H9 (cell line): Measurements from ENCODE around the gene TMEM131. TPM values are rescaled to one million over a fixed set of nuclear protein-coding genes. Genes with fewer than 3 reads are reported as not detected.

ENCODE experiments used
- DNase-seq: peaks from one replicate; pipeline ENCODE4 v3.0.0-alpha.2; 2017
- H2AFZ ChIP-seq: one replicate; pipeline ENCODE4 v1.6.1; 2013; ENCODE audit warnings: mild to moderate bottlenecking, low read length, control low read depth, moderate library complexity
- H2AK5ac ChIP-seq: 2 replicates; pipeline ENCODE4 v1.6.1; 2013; ENCODE audit warnings: low read length, control low read depth, mixed read lengths; ENCODE audit not compliant: insufficient read length
- H2BK120ac ChIP-seq: one replicate; pipeline ENCODE4 v1.6.1; 2013; ENCODE audit warnings: low read depth, mild to moderate bottlenecking, low read length, control low read depth, inconsistent platforms; ENCODE audit not compliant: poor library complexity, severe bottlenecking
- H2BK12ac ChIP-seq: 2 replicates; pipeline ENCODE4 v1.6.1; 2013; ENCODE audit warnings: low read length, control low read depth, mixed read lengths, low read depth; ENCODE audit not compliant: insufficient read length
- H2BK15ac ChIP-seq: 2 replicates; pipeline ENCODE4 v1.6.1; 2013; ENCODE audit warnings: low read depth, low read length, control low read depth
- H2BK20ac ChIP-seq: one replicate; pipeline ENCODE4 v1.6.1; 2013; ENCODE audit warnings: low read depth, mild to moderate bottlenecking, low read length, control low read depth, inconsistent platforms; ENCODE audit not compliant: poor library complexity, severe bottlenecking
- H2BK5ac ChIP-seq: 2 replicates; pipeline ENCODE4 v1.6.1; 2013; ENCODE audit warnings: low read length, control low read depth, mixed read lengths; ENCODE audit not compliant: insufficient read length
- H3K14ac ChIP-seq: 2 replicates; pipeline ENCODE4 v1.6.1; 2013; ENCODE audit warnings: low read length, control low read depth; ENCODE audit not compliant: insufficient read depth
- H3K18ac ChIP-seq: 2 replicates; pipeline ENCODE4 v1.6.1; 2013; ENCODE audit warnings: low read depth, mild to moderate bottlenecking, mixed read lengths, low read length, control low read depth; ENCODE audit not compliant: insufficient read length
- H3K23ac ChIP-seq: 2 replicates; pipeline ENCODE4 v1.6.1; 2013; ENCODE audit warnings: low read length, control low read depth, mixed read lengths, low read depth; ENCODE audit not compliant: insufficient read length
- H3K23me2 ChIP-seq: 2 replicates; pipeline ENCODE4 v1.6.1; 2013; ENCODE audit warnings: low read depth, mild to moderate bottlenecking, mixed read lengths, low read length, control low read depth; ENCODE audit not compliant: insufficient read length, poor library complexity, severe bottlenecking
- H3K27ac ChIP-seq: 2 replicates; pipeline ENCODE4 v1.5.1; 2013; ENCODE audit warnings: low read length, control low read depth, mixed read lengths, low read depth; ENCODE audit not compliant: insufficient read length
- H3K27me3 ChIP-seq: 2 replicates; pipeline ENCODE4 v1.6.1; 2013; ENCODE audit warnings: low read length, control low read depth, inconsistent platforms; ENCODE audit not compliant: insufficient read depth
- H3K4ac ChIP-seq: 2 replicates; pipeline ENCODE4 v1.6.1; 2013; ENCODE audit warnings: low read depth, mild to moderate bottlenecking, control low read depth, inconsistent platforms, low read length, moderate library complexity
- H3K4me1 ChIP-seq: 2 replicates; pipeline ENCODE4 v1.6.1; 2013; ENCODE audit warnings: low read length, control low read depth, inconsistent platforms; ENCODE audit not compliant: insufficient read depth
- H3K4me2 ChIP-seq: 2 replicates; pipeline ENCODE4 v1.6.1; 2013; ENCODE audit warnings: low read length, control low read depth, mixed read lengths; ENCODE audit not compliant: insufficient read length, insufficient read depth
- H3K56ac ChIP-seq: 2 replicates; pipeline ENCODE4 v1.6.1; 2013; ENCODE audit warnings: low read depth, mild to moderate bottlenecking, mixed read lengths, low read length, control low read depth; ENCODE audit not compliant: insufficient read length
- H3K79me1 ChIP-seq: 2 replicates; pipeline ENCODE4 v1.6.1; 2013; ENCODE audit warnings: low read depth, mild to moderate bottlenecking, moderate library complexity, low read length, control low read depth, inconsistent platforms; ENCODE audit not compliant: insufficient read depth, poor library complexity, severe bottlenecking
- H3K79me2 ChIP-seq: 2 replicates; pipeline ENCODE4 v1.6.1; 2013; ENCODE audit warnings: low read length, control low read depth, inconsistent platforms; ENCODE audit not compliant: insufficient read depth
- H3K9ac ChIP-seq: 2 replicates; pipeline ENCODE4 v1.6.1; 2013; ENCODE audit warnings: low read length, control low read depth, mixed read lengths; ENCODE audit not compliant: insufficient read length; ENCODE audit errors: extremely low read depth
- H3K9me3 ChIP-seq: one replicate; pipeline ENCODE4 v1.6.1; 2013; ENCODE audit warnings: low read depth, low read length, inconsistent platforms; ENCODE audit not compliant: control insufficient read depth
- H3T11ph ChIP-seq: one replicate; pipeline ENCODE4 v1.6.1; 2013; ENCODE audit warnings: mild to moderate bottlenecking, low read length, control low read depth, inconsistent platforms
- H4K20me1 ChIP-seq: one replicate; pipeline ENCODE4 v1.6.1; 2013; ENCODE audit not compliant: control insufficient read depth, insufficient read length, insufficient read depth
- H4K5ac ChIP-seq: 2 replicates; pipeline ENCODE4 v1.6.1; 2013; ENCODE audit warnings: low read depth, mild to moderate bottlenecking, mixed read lengths, low read length, control low read depth; ENCODE audit not compliant: insufficient read length
- H4K8ac ChIP-seq: replicated peaks from 2 replicates; pipeline ENCODE4 v1.6.1; 2013; ENCODE audit warnings: low read length, control low read depth, mixed read lengths, low read depth; ENCODE audit not compliant: insufficient read length
- H4K91ac ChIP-seq: 2 replicates; pipeline ENCODE4 v1.6.1; 2013; ENCODE audit warnings: low read depth, mild to moderate bottlenecking, moderate library complexity, mixed read lengths, low read length, control low read depth; ENCODE audit not compliant: insufficient read length
- H3K27ac Mint-ChIP-seq, 3 experiments: 2 replicates in 2 of 3; 3 replicates in 1 of 3; pipeline ENCODE4 v1.8.0; 2020 to 2021; ENCODE audit warnings: mixed read lengths in 3 of 3, mild to moderate bottlenecking in 1 of 3, moderate library complexity in 1 of 3
- H3K27me3 Mint-ChIP-seq: 2 replicates; pipeline ENCODE4 v1.8.0; 2021; ENCODE audit warnings: low read depth, mild to moderate bottlenecking, moderate library complexity, mixed read lengths
- H3K36me3 Mint-ChIP-seq, 3 experiments: 2 replicates in 2 of 3; 3 replicates in 1 of 3; pipeline ENCODE4 v1.8.0; 2020 to 2021; ENCODE audit warnings: low read depth in 3 of 3, mixed read lengths in 3 of 3; ENCODE audit not compliant: insufficient read depth in 1 of 3
- H3K4me1 Mint-ChIP-seq, 2 experiments: 2 replicates each; pipeline ENCODE4 v1.8.0; 2020; ENCODE audit warnings: mixed read lengths in 2 of 2
- H3K4me3 Mint-ChIP-seq, 2 experiments: 2 replicates in 1 of 2; 3 replicates in 1 of 2; pipeline ENCODE4 v1.8.0; 2020 to 2021; ENCODE audit warnings: mild to moderate bottlenecking in 2 of 2, mixed read lengths in 2 of 2, moderate library complexity in 1 of 2
- H3K9me3 Mint-ChIP-seq, 2 experiments: 2 replicates in 1 of 2; 3 replicates in 1 of 2; pipeline ENCODE4 v1.8.0; 2020; ENCODE audit warnings: mild to moderate bottlenecking in 2 of 2, mixed read lengths in 2 of 2, moderate library complexity in 1 of 2
- CTCF ChIP-seq: fragments of 200-600 bp; sonication (generic); conservative IDR thresholded peaks from 3 replicates; pipeline ENCODE4 v1.8.0; 2021; ENCODE audit warnings: antibody characterized with exemption, mild to moderate bottlenecking
- WGBS: extraction: QIAGEN DNeasy Blood & Tissue Kit; methylation state at CpG from one replicate; pipeline ENCODE4 v1.1.7; 2013; ENCODE audit warnings: missing lambda C conversion rate, low lambda C conversion rate, mixed read lengths; ENCODE audit not compliant: insufficient read length; ENCODE audit errors: extremely low coverage; 5-methylcytosine and 5-hydroxymethylcytosine counted together
- total RNA-seq: library from RNA; stranded (reverse); gene quantifications from 2 replicates; pipeline ENCODE4 v1.2.1, GENCODE V29; 2021

Gene TMEM131
- total RNA-seq, 1 experiment from 2014 or later, result 20.9 TPM

GRCh38 chr2:98034745-98035144 is 39.0 kb upstream of the TMEM131 start:
- no peak for TF ChIP-seq CTCF
- 0 out of 2 replicates have a peak, but pooled peaks cover 3% of the 10 kb centered on the region for H3K27me3 Mint-ChIP-seq
- no peak overlapping the region for H3K4ac ChIP-seq
- H2BK120ac ChIP-seq, result no peak overlapping the region
- no peaks in the 10 kb centered on the region; a peak in 1 of 7 replicates for H3K36me3 Mint-ChIP-seq
- H3K79me2 ChIP-seq, result no peaks in the 10 kb centered on the region
- no peak overlapping the region for H3K27ac ChIP-seq
- no peak overlapping the region for H3K14ac ChIP-seq
- no peak overlapping the region for H3T11ph ChIP-seq
- no peak overlapping the region for H2AK5ac ChIP-seq
- no peak overlapping the region for H2BK20ac ChIP-seq
- H3K4me1 Mint-ChIP-seq, result peaks cover 31% of the 10 kb centered on the region in 2 experiments
- no peak overlapping the region for H3K56ac ChIP-seq
- peak overlapping the region in 1 of 3 experiments; percentile 37; a peak in 1 of 7 replicates for H3K27ac Mint-ChIP-seq
- no peak overlapping the region for H3K4me3 Mint-ChIP-seq
- H3K9me3 ChIP-seq, result no peaks in the 10 kb centered on the region
- no peak overlapping the region for H3K23ac ChIP-seq
- no peak overlapping the region for H3K9ac ChIP-seq
- H2BK5ac ChIP-seq, result no peak overlapping the region
- no peak overlapping the region for H3K18ac ChIP-seq
- no peak for DNase-seq
- no peak overlapping the region for H2BK12ac ChIP-seq
- WGBS, result no CpG with 5 or more reads among the region's 14 CpGs
- no peaks in the 10 kb centered on the region for H3K23me2 ChIP-seq
- no peak overlapping the region for H4K5ac ChIP-seq
- H3K9me3 Mint-ChIP-seq, result no peaks in the 10 kb centered on the region
- no peaks in the 10 kb centered on the region for H4K20me1 ChIP-seq
- H3K4me1 ChIP-seq, result peaks cover 2% of the 10 kb centered on the region; the same call in 1 of the 2 replicates
- no peaks in the 10 kb centered on the region for H3K79me1 ChIP-seq
- no peak overlapping the region for H4K91ac ChIP-seq
- no peaks in the 10 kb centered on the region for H3K27me3 ChIP-seq
- H3K4me2 ChIP-seq, result no peak overlapping the region
- no peak overlapping the region for H4K8ac ChIP-seq
- H2AFZ ChIP-seq, result no peak overlapping the region
- no peak overlapping the region for H2BK15ac ChIP-seq
